ENCODE measurements around the gene SHROOM2. TPM values are rescaled to one million over a fixed set of nuclear protein-coding genes. Genes with fewer than 3 reads are reported as not detected.
"Not testable (repeated sequence)": the region's sequence is repeated elsewhere in the genome, so short reads cannot be mapped to it uniquely, and the experiment has no call there.

The SHROOM2 gene
- total RNA-seq, 1 donor from 2014 or later = 1.8 TPM

DNA sequence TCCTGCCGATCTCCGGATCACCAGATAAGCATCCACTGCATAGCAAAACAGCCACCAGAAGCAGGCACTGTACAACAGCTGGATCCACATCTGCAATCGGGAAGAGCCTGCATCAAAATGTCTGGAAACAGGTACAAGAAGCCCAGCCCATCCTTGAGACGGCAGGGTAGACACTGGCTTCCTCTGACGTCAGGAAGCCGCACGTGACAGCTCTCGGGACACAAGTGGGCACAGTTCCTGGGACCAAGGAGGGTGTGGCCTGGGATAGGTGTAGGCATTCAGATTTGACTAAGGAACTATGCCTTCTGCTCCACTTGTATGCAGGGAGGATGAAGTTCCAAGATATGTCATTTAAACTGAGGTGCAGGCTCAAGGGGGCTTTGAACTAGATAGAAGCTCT is 26.9 kb upstream of the SHROOM2 start:
- Histone ChIP-seq H3K36me3 (ENCODE audit: control insufficient read depth, insufficient read depth, low read length) (no peaks in the 10 kb centered on the region), H3K4me3 (ENCODE audit: low read depth, low read length) (no peak overlapping the region), H3K27me3 (ENCODE audit: control insufficient read depth, insufficient read depth, low read length) (no peaks in the 10 kb centered on the region)
- no peak for DNase-seq (ENCODE audit: low read depth)
- TF ChIP-seq CTCF (IDR thresholded peaks at IDR 0.05; ENCODE audit: insufficient read depth, low read length, severe bottlenecking) = no peak
- no peak for FAIRE-seq

DNA sequence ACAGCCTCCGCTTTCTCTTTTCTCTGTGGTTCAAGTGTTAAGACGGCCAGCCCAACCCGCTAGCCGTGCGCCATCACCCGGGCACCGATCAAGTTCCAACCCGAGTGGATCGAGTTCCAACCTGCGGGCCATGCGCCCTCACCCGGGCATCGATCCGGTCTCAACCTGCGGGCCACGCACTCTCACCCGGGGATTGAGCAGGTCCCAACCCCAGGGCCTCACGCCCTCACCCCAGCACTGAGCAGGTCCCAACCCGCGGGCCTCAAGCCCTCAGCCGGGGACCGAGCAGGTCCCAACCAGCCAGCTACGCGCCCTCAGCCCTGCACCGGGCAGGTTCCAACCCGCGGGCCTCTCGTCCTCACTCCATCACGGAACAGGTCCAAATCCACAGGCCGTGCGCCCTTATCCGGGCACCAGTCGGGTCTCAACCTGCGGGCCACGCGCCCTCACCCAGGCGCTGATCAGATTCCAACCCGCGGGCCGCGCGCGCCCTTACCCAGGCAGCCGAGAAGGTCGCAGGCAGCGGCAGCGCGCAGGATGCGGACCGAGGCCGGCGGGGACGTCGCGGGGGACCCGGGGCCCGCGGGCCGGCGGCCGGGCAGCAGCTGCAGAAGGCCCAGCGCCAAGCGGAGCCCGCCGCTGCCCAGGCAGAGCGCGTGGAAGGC is 21.0 kb upstream of the SHROOM2 start:
- peak; percentile 19 for DNase-seq (ENCODE audit: low read depth)
- no peak for TF ChIP-seq CTCF (IDR thresholded peaks at IDR 0.05; ENCODE audit: insufficient read depth, low read length, severe bottlenecking)
- Histone ChIP-seq H3K27me3 (ENCODE audit: control insufficient read depth, insufficient read depth, low read length) (no peaks in the 10 kb centered on the region), H3K4me3 (ENCODE audit: low read depth, low read length) (no peak overlapping the region), H3K36me3 (ENCODE audit: control insufficient read depth, insufficient read depth, low read length) (no peaks in the 10 kb centered on the region)
- no peak for FAIRE-seq

- FAIRE-seq (no peak), DNase-seq (ENCODE audit: low read depth) (no peak)
- no peak within 1 kb of the TSS for H3K4me3 ChIP-seq (ENCODE audit: low read depth, low read length)
- no peaks in the 10 kb centered on the region for H3K27me3 ChIP-seq (ENCODE audit: control insufficient read depth, insufficient read depth, low read length)
- H3K36me3 ChIP-seq (ENCODE audit: control insufficient read depth, insufficient read depth, low read length) = no peaks in the 10 kb centered on the region
- TF ChIP-seq CTCF (IDR thresholded peaks at IDR 0.05; ENCODE audit: insufficient read depth, low read length, severe bottlenecking) = no peak
These were observed 20.5 kb upstream of the SHROOM2 start, which contains the start of gene GPR143 for GRCh38 chrX:9765737-9766097. GPR143 (minus strand) TSS chrX:9765847; CDS start chrX:9765817, 30 bp downstream.

DNA sequence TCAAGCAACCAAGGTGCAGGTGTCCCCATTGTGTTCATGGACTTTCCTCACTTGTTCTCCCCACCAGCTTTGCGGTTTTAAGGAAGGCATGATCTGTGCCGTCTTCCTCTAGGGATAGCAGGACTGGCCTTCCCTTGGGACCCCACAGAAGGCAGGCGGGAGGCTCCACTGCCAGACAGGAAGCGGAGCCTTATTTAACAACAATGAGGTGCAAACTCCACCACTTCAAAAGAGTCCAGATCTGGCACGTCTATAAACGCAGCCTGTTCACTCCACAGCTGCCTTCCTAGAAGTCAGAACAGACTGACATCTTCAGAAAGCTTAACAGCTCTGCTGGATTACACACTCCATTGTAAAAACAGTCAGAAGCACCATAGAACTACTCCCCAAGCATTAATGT is 18.9 kb upstream of the SHROOM2 start:
- Histone ChIP-seq H3K36me3 (ENCODE audit: control insufficient read depth, insufficient read depth, low read length) (no peaks in the 10 kb centered on the region), H3K4me3 (ENCODE audit: low read depth, low read length) (no peak overlapping the region), H3K27me3 (ENCODE audit: control insufficient read depth, insufficient read depth, low read length) (no peaks in the 10 kb centered on the region)
- no peak for FAIRE-seq
- no peak for TF ChIP-seq CTCF (IDR thresholded peaks at IDR 0.05; ENCODE audit: insufficient read depth, low read length, severe bottlenecking)
- DNase-seq (ENCODE audit: low read depth) = no peak

DNA sequence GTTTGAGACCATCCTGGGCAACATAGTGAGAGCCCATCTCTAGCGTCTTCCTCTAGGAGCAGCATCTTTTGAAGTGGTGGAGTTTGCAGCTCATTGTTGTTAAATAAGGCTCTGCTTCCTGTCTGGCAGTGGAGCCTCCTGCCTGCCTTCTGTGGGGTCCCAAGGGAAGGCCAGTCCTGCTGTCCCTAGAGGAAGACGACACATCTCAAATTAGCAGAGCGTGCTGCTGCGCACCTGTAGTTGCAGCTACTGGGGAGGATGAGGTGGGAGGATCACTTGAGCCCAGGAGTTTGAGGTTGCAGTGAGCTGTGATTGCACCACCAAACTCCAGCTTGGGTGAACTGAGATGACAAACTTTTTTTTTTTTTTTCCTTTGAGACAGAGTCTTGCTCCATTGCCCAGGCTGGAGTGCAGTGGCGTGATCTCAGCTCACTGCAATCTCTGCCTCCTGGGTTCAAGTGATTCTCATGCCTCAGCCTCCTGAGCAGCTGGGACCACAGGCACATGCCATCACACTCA is 17.8 kb upstream of the SHROOM2 start:
- FAIRE-seq = not testable (repeated sequence)

GRCh38 chrX:9770319-9770718 is 15.9 kb upstream of the SHROOM2 start:
- FAIRE-seq (peak; percentile 52), DNase-seq (ENCODE audit: low read depth) (peak; percentile 51)
- H3K36me3 ChIP-seq (ENCODE audit: control insufficient read depth, insufficient read depth, low read length) = no peaks in the 10 kb centered on the region
- no peaks in the 10 kb centered on the region for H3K27me3 ChIP-seq (ENCODE audit: control insufficient read depth, insufficient read depth, low read length)
- TF ChIP-seq CTCF (IDR thresholded peaks at IDR 0.05; ENCODE audit: insufficient read depth, low read length, severe bottlenecking) = no peak
- no peak overlapping the region for H3K4me3 ChIP-seq (ENCODE audit: low read depth, low read length)

More for the DNA sequence above, 17.8 kb upstream of the SHROOM2 start:
- not testable (repeated sequence) for H3K27me3 ChIP-seq (ENCODE audit: control insufficient read depth, insufficient read depth, low read length); DNase-seq (ENCODE audit: low read depth); H3K4me3 ChIP-seq (ENCODE audit: low read depth, low read length); H3K36me3 ChIP-seq (ENCODE audit: control insufficient read depth, insufficient read depth, low read length)
